Mammary epithelial cell (primary cell): ENCODE measurements around the gene LRRC37A2.
"Not testable (repeated sequence)": the region's sequence is repeated elsewhere in the genome, so short reads cannot be mapped to it uniquely, and the experiment has no call there.

Source experiments
- EZH2 ChIP-seq: IDR thresholded peaks from 2 replicates; pipeline ENCODE4 v1.6.1; 2012; ENCODE audit warnings: low read length, inconsistent platforms, borderline replicate concordance
- TF ChIP-seq, protein P1 (sequence below), 2 donors: IDR thresholded peaks in 1 of 2; conservative IDR thresholded peaks in 1 of 2; 2 replicates each; pipeline ENCODE4 v1.5.1; 2011 to 2012; ENCODE audit warnings: inconsistent platforms in 2 of 2, low read length in 2 of 2, mild to moderate bottlenecking in 2 of 2, control low read depth in 1 of 2, low read depth in 1 of 2; ENCODE audit not compliant: insufficient read depth in 1 of 2; ENCODE audit errors: extremely low read depth in 1 of 2

DNA sequence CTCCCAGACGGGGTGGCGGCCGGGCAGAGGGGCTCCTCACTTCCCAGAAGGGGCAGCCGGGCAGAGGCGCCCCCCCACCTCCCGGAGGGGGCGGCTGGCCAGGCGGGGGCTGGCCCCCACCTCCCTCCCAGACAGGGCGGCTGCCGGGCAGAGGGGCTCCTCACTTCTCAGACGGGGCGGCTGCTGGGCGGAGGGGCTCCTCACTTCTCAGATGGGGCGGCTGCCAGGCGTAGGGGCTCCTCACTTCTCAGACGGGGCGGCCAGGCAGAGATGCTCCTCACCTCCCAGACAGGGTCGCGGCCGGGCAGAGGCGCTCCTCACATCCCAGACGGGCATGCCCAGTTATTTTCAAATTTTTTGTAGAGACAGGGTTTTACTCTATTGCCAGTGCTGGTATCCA lies 22.4 kb downstream of the LRRC37A2 start:
- TF ChIP-seq, protein P1, sequence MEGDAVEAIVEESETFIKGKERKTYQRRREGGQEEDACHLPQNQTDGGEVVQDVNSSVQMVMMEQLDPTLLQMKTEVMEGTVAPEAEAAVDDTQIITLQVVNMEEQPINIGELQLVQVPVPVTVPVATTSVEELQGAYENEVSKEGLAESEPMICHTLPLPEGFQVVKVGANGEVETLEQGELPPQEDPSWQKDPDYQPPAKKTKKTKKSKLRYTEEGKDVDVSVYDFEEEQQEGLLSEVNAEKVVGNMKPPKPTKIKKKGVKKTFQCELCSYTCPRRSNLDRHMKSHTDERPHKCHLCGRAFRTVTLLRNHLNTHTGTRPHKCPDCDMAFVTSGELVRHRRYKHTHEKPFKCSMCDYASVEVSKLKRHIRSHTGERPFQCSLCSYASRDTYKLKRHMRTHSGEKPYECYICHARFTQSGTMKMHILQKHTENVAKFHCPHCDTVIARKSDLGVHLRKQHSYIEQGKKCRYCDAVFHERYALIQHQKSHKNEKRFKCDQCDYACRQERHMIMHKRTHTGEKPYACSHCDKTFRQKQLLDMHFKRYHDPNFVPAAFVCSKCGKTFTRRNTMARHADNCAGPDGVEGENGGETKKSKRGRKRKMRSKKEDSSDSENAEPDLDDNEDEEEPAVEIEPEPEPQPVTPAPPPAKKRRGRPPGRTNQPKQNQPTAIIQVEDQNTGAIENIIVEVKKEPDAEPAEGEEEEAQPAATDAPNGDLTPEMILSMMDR (conservative IDR thresholded peaks at IDR 0.05 in 1 of 2, IDR thresholded peaks at IDR 0.05 in 1 of 2; ENCODE audit: extremely low read depth in 1 of 2, insufficient read depth in 1 of 2, low read depth in 1 of 2, low read length in 2 of 2) = not testable (repeated sequence)
- not testable (repeated sequence) for TF ChIP-seq EZH2
